Muscle layer of colon (tissue), 2 donors: ENCODE measurements around the gene EEIG1.
"Not testable (repeated sequence)": the region's sequence is repeated elsewhere in the genome, so short reads cannot be mapped to it uniquely, and the experiment has no call there.

Experiments used
- H3K27ac ChIP-seq: one replicate; pipeline ENCODE4 v1.7.0; 2013; ENCODE audit warnings: low read depth, mild to moderate bottlenecking, low read length, moderate library complexity
- H3K27me3 ChIP-seq, 2 donors: one replicate each; pipeline ENCODE4 v1.7.0; 2013; ENCODE audit warnings: low read length in 2 of 2, mild to moderate bottlenecking in 2 of 2; ENCODE audit not compliant: insufficient read depth in 2 of 2, control insufficient read depth in 1 of 2
- H3K36me3 ChIP-seq: one replicate; pipeline ENCODE4 v1.7.0; 2013; ENCODE audit warnings: mild to moderate bottlenecking, low read length; ENCODE audit not compliant: insufficient read depth
- H3K4me1 ChIP-seq: one replicate; pipeline ENCODE4 v1.7.0; 2013; ENCODE audit warnings: mild to moderate bottlenecking, low read length; ENCODE audit not compliant: insufficient read depth
- H3K4me3 ChIP-seq, 2 donors: one replicate each; pipeline ENCODE4 v1.7.0; 2013; ENCODE audit warnings: low read length in 2 of 2, low read depth in 1 of 2, mild to moderate bottlenecking in 1 of 2, moderate library complexity in 1 of 2
- H3K9ac ChIP-seq: one replicate; pipeline ENCODE4 v1.7.0; 2013; ENCODE audit warnings: low read length
- H3K9me3 ChIP-seq: one replicate; pipeline ENCODE4 v1.7.0; 2013; ENCODE audit warnings: mild to moderate bottlenecking, low read length
- donor health status: abdominal sarcoma.
- donor health status: Adenocarcinoma of cecum.

The EEIG1 gene

DNA sequence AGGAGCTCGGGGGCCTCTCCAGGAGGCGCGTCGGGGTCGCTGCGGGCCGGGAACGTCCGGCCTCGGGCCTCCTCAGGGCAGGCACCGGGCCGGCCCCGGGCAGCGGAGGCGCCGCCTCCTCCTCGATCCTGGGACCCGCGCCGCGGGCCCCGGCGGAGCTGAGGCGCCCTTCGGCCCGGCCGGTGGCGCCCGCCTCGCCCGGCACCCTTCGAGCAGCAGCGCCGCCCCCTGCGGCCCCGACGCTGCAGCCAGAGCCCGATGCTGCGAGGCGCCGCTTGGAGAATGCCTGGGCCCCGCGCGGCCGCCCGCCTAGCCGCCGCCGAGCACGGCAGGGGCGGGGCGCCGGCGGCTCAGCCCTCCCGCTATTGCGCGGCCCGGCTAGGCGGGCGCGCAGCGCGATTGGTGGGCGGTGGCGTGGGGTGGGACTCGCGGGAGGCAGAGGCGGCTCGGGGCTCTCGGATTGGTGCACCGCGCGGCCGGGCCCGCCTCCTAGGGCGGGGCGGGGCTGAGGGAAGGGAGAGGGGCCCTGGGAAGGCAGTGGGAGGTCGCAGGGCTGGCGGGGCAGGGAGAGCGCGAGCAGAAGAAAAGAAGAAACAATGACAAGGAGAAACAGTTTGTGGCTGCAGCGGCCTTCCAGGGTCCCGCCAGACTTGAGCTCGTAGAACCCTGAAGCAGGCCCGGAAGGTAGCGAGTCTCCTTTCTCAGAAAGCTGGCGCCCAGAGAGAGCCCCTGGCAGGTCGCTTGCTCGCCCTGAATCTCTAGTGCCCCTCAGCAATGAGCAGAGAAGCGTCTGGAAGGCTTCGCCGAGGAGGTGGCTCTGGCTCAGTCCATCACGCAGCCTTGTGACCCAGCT, at the start of gene EEIG1:
EEIG1 (minus strand) TSS at position 284 of the 853 bp plus-strand sequence. CDS start 852 bp downstream, outside the sequence.
- H3K27me3 ChIP-seq, result no peaks in the 10 kb centered on the region
- H3K9me3 ChIP-seq, result no peaks in the 10 kb centered on the region
- H3K36me3 ChIP-seq, result no peaks in the 10 kb centered on the region
- peak within 1 kb of the TSS; percentile 99 for H3K27ac ChIP-seq
- peaks cover 31% of the 10 kb centered on the region for H3K4me1 ChIP-seq
- H3K4me3 ChIP-seq, result peak within 1 kb of the TSS; percentile 75 to 95
- H3K9ac ChIP-seq, result peak within 1 kb of the TSS; percentile 60

DNA sequence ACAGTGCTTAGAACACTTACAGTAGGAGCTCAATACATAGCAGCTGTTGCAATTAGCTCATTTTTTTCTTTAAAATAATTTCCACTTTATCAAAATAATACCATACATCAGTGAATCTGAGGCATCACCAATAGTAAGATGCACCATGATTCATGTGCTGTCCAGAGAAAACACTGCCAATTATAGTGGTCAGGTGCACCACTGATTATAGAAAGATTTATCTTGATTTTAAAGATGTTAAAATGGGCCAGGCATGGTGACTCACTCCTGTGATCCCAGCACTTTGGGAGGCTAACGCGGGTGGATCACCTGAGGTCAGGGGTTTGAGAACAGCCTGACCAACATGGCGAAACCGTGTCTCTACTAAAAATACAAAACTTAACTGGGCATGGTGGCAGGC, 46.9 kb upstream of the EEIG1 start:
- Histone ChIP-seq H3K27ac (no peak overlapping the region), H3K27me3 (no peaks in the 10 kb centered on the region), H3K9ac (no peak overlapping the region), H3K4me1 (no peaks in the 10 kb centered on the region), H3K36me3 (no peaks in the 10 kb centered on the region), H3K4me3 (no peak overlapping the region), H3K9me3 (no peaks in the 10 kb centered on the region)

DNA sequence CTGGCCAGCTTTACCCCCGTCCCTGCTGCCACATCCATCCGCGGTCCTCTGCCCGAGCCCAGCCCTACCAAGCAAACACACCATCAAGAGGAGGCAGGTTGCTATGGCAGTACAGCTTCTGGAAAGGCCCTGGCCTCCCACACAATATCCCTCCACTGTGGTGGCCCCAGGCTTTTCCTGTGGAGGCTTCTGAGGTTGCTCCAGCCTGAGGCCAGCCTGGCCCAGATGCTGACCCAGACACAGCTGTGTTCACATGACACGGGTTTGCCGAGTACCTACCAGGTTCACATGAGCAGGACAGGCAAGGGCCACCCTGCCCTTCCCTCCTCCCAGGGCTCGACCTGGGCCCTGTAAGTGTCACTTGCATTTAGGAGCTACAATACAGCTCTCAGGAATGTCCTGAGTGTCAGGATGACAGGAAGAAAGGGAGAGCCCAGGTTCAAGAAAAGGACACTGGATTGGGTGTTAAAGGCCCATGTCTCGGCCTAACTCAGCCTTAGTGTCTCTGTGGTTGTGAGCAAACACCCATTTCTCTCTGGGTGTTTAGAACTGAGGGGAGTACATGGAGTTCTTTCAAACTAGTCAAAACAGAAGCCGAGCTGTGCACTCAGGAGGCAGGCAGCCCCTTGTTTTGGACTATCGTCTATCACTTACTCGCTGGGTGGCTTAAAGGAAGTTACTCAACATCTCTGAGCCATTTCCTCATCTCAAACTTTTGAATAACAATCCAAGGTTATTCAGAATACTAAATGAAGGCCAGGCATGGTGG, 46.2 kb upstream of the EEIG1 start:
- Histone ChIP-seq H3K27me3 (no peaks in the 10 kb centered on the region), H3K36me3 (no peaks in the 10 kb centered on the region), H3K27ac (no peak overlapping the region), H3K4me3 (no peak overlapping the region), H3K4me1 (no peaks in the 10 kb centered on the region), H3K9me3 (no peaks in the 10 kb centered on the region), H3K9ac (no peak overlapping the region)

DNA sequence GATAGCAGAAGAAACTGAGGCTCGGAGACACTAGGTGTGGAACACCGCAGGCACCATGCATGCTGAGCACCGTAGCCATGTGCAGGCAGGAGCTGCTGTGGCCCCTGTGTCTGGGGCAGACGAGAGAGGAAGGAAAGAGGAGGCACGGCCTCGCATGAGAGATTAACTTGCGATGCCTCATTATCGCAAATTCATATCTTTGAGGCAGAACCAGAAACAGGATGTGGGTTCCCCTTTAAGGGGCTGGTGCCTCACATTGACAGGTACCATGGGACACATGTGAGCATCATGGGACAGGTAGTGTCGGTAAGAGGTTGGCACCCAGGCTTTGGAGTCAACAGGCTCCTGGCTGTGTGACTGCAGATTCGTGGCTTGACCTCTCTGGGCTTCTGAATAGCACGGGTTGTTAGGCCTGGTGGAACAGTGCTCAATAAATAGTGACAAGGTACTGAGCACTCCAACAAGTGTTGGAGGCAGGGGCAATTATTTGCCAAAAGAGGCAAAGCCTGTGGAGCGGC, 45.5 kb upstream of the EEIG1 start:
- Histone ChIP-seq H3K9ac (no peak overlapping the region), H3K4me1 (no peaks in the 10 kb centered on the region), H3K4me3 (no peak overlapping the region), H3K36me3 (no peaks in the 10 kb centered on the region), H3K9me3 (no peaks in the 10 kb centered on the region), H3K27me3 (no peaks in the 10 kb centered on the region), H3K27ac (no peak overlapping the region)

DNA sequence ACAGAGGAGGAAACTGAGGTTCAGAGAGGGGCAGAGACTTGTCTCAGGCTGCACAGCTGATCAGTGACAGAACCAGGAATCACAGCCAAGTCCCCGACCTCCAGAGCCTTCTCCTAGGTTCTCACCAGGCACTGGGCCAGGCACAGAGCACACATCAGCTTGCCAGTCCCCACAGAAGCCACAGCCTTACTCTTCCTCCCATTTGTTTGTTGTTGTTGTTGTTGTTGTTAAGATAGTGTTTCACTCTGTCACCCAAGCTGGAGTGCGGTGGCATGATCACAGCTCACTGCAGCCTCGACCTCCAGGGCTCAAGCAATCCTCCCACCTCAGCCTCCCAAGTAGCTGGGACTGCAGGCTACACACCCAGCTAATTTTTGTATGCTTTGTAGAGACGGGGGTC, 44.9 kb upstream of the EEIG1 start:
- H3K4me1 ChIP-seq, result no peaks in the 10 kb centered on the region
- no peaks in the 10 kb centered on the region for H3K27me3 ChIP-seq
- H3K36me3 ChIP-seq, result no peaks in the 10 kb centered on the region
- no peak overlapping the region for H3K9ac ChIP-seq
- no peak overlapping the region for H3K4me3 ChIP-seq
- H3K27ac ChIP-seq, result no peak overlapping the region
- H3K9me3 ChIP-seq, result no peaks in the 10 kb centered on the region

DNA sequence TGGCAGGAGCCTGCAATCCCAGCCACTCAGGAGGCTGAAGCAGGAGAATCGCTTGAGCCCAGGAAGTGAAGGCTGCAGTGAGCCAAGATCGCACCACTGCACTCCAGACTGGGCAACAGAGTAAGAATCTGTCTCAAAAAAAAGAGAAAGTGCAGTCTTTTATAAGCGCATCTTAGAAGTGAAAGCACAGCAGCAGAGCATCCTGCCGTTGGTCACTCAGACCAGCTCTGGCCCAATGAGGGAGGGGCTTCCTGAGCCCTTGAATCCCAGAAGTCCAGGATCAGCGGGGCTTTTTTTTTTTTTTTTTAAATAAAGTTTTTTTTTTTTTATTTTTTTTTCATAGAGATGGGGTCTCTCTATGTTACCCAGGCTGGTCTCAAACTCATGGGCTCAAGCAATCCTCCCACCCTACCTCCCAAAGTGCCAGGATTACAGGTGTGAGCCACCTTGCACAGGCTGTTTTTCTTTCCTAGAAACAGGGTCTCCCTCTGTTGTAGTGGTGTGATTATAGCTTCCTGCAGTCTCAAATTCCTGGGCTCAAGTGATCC, 44.0 kb upstream of the EEIG1 start:
- H3K9ac ChIP-seq, result no peak overlapping the region
- no peaks in the 10 kb centered on the region for H3K4me1 ChIP-seq
- no peak overlapping the region for H3K4me3 ChIP-seq
- no peaks in the 10 kb centered on the region for H3K9me3 ChIP-seq
- no peak overlapping the region for H3K27ac ChIP-seq
- no peaks in the 10 kb centered on the region for H3K27me3 ChIP-seq
- no peaks in the 10 kb centered on the region for H3K36me3 ChIP-seq

DNA sequence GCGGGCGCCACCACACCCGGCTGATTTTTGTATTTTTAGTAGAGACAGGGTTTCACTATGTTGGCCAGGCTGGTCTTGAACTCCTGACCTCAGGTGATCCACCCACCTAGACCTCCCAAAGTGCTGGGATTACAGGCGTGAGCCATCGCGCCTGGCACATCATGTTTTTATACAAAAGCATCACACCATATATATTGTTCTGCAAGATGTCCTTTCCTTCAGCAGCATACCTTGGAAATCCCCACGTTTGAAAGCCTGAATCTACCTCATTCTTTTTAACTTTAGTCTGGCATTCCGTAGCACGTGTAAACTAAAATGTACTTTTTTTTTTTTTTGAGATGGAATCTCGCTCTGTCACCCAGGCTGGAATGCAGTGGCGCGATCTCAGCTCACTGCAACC, 42.9 kb upstream of the EEIG1 start:
- not testable (repeated sequence) for H3K9me3 ChIP-seq, H3K36me3 ChIP-seq, H3K27ac ChIP-seq, H3K9ac ChIP-seq, H3K4me1 ChIP-seq, H3K27me3 ChIP-seq, H3K4me3 ChIP-seq

DNA sequence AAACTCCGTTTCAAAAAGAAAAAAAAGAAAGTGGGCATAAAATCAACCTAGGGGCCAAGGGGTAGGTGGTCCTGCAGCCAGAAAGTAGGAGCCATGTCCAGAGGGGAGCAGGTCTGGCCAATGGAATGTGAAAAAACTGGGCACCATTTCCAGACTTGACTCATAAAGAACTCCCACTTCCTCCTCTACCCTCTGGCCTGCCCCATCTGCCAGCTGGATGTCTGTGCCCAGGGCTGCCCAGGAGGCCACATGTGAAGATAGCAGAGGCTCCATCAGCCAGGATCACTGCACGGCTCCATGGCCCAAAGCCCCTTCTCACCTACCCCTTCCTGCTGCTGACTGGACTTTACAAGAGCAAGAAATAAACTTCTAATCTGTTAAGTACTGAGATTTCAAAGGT, 42.1 kb upstream of the EEIG1 start:
- no peaks in the 10 kb centered on the region for H3K36me3 ChIP-seq
- no peak overlapping the region for H3K27ac ChIP-seq
- H3K27me3 ChIP-seq, result no peaks in the 10 kb centered on the region
- H3K4me1 ChIP-seq, result no peaks in the 10 kb centered on the region
- no peak overlapping the region for H3K9ac ChIP-seq
- H3K9me3 ChIP-seq, result no peaks in the 10 kb centered on the region
- H3K4me3 ChIP-seq, result no peak overlapping the region

DNA sequence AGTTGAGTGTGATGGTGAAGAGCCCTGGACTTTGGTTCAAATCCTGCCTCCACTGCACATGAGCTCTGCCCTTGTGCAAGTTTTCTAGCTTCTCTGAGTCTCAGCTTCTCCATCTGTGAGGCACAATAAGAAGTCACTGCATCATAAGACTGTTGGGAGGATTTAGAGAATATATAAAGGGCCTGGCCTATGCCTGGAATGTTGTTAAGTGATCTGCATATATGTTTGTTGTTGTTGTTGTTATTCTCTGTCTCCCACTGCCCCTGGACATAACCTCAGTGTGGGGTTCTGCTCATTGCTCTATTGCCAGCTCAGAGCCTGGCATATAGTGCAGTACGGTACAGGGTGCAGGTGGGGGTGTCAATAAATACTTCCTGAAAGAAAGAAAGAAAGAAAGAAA, 40.3 kb upstream of the EEIG1 start:
- H3K27ac ChIP-seq, result no peak overlapping the region
- H3K9me3 ChIP-seq, result no peaks in the 10 kb centered on the region
- H3K36me3 ChIP-seq, result no peaks in the 10 kb centered on the region
- H3K4me1 ChIP-seq, result no peaks in the 10 kb centered on the region
- H3K27me3 ChIP-seq, result no peaks in the 10 kb centered on the region
- H3K4me3 ChIP-seq, result no peak overlapping the region
- no peak overlapping the region for H3K9ac ChIP-seq

DNA sequence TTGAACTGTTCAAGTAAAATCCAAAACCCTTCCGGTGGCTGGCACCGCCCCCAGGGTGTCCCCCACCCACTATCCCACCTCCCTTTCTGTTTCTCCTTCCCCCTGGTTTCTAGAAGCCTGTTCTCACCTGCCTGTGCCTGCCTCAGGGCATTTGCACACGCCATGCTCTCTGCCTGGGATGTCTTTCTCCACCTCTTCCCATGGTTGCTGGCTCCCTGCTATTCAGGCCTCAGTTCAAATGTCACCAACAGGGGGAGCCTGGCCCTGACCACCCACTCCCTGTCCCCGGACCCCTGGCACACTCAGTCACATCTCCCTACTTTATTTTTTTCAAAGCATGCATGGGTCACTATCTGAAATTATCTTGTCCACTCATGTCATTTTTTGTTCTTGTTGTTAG, 39.9 kb upstream of the EEIG1 start:
- Histone ChIP-seq H3K9ac (no peak overlapping the region), H3K9me3 (no peaks in the 10 kb centered on the region), H3K4me3 (no peak overlapping the region), H3K27ac (no peak overlapping the region), H3K27me3 (no peaks in the 10 kb centered on the region), H3K36me3 (no peaks in the 10 kb centered on the region), H3K4me1 (no peaks in the 10 kb centered on the region)

DNA sequence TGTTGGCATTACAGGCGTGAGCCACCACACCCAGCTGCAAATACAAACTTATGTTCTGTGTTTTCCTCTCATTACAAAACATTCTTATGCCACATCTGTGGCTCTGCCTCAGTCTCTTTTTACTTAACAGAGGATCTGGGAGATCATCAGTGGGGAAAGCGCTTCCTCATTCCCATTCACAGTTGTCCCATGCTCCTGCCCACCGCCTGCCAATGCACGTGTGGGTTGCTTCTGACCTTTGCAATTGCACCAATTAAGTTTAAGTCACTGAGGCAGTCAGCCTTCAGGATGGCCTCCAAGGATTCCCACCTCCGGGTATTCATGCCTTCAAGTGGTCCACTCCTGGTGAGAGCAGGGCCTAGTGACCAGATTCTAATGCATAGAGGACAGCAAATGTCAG, 34.9 kb upstream of the EEIG1 start:
- Histone ChIP-seq H3K4me1 (no peaks in the 10 kb centered on the region), H3K4me3 (no peak overlapping the region), H3K27me3 (no peaks in the 10 kb centered on the region), H3K9me3 (no peaks in the 10 kb centered on the region), H3K9ac (no peak overlapping the region), H3K27ac (no peak overlapping the region), H3K36me3 (no peaks in the 10 kb centered on the region)
